Psoas muscle (tissue), 8 donors: ENCODE results near the gene CFAP100. TPM values are rescaled to one million over a fixed set of nuclear protein-coding genes. Genes with fewer than 3 reads are reported as not detected.

Experiments used
- ATAC-seq, 4 donors: fragments of 200-7000 bp; cut with Tn5 transposase; one replicate each; pipeline ENCODE4 v1.9.1; 2020; ENCODE audit warnings: moderate library complexity in 3 of 4, mild to moderate bottlenecking in 2 of 4
- DNase-seq, 2 donors: peaks; one replicate each; pipeline ENCODE4 v3.0.0-alpha.2; 2020
- H3K27ac ChIP-seq: fragments of 200-600 bp; one replicate; pipeline ENCODE4 v1.8.0; 2022
- H3K27me3 ChIP-seq, 3 donors: fragments of 200-600 bp in 1 of 3; one replicate each; pipeline versions ENCODE4 v1.6.1 to v1.8.0; 2013 to 2022; ENCODE audit warnings: low read length in 2 of 3, mild to moderate bottlenecking in 2 of 3, moderate library complexity in 1 of 3; ENCODE audit not compliant: insufficient read depth in 3 of 3
- H3K36me3 ChIP-seq, 2 donors: fragments of 200-600 bp in 1 of 2; one replicate each; pipeline versions ENCODE4 v1.6.1 to v1.8.0; 2013 to 2022; ENCODE audit warnings: low read depth in 1 of 2, mild to moderate bottlenecking in 1 of 2, moderate library complexity in 1 of 2; ENCODE audit not compliant: insufficient read depth in 1 of 2
- H3K4me1 ChIP-seq: fragments of 200-600 bp; one replicate; pipeline ENCODE4 v1.8.0; 2022
- H3K4me3 ChIP-seq: fragments of 200-600 bp; one replicate; pipeline ENCODE4 v1.8.0; 2022; ENCODE audit warnings: mild to moderate bottlenecking
- H3K9me3 ChIP-seq: fragments of 200-600 bp; one replicate; pipeline ENCODE4 v1.8.0; 2022
- CTCF ChIP-seq: fragments of 200-600 bp; IDR thresholded peaks from one replicate; pipeline ENCODE4 v1.8.0; 2022; ENCODE audit warnings: antibody characterized with exemption
- WGBS, 3 donors: extraction: QIAGEN DNeasy Blood & Tissue Kit; methylation state at CpG; one replicate each; pipeline versions ENCODE4 v1.1.6 to v1.1.7; 2013; 5-methylcytosine and 5-hydroxymethylcytosine counted together
- intact Hi-C, 2 donors: fragments of 100-400 bp; cut with DNase I; formaldehyde crosslinking; loops; one replicate each; pipeline versions ENCODE4 v1.11.0 to v1.14.2; 2022
- polyA plus RNA-seq, 3 donors: library from polyadenylated mRNA; stranded (reverse); fragments of 200-250 nt; gene quantifications; one replicate each; pipeline ENCODE4 v1.2.3, GENCODE V29; 2013
- total RNA-seq, 4 donors: library from RNA; stranded (reverse); fragmentation: NEBNext Ultra II Directional in 2 of 4; extraction: Animal tissue kit (Norgen Biotek cat#: 25700) in 2 of 4; gene quantifications; one replicate each; pipeline versions ENCODE4 v1.2.1 to v1.2.4, GENCODE V29; 2021 to 2023
- donor health status: healthy with polysubstance abuse.
- donor health status: DM: no; HTN: no; CAD: no; lungs with moderate emphysema.
- donor health status: Bipolar disorder and iron deficiency.
- donor health status: healthy.
- donor health status: DM: yes; HTN: yes; CAD: no.
- donor health status: DM: no; HTN: no; CAD: no.
- donor health status: DM: no; HTN: no; CAD: no.
- donor health status: DM: yes; HTN: yes; CAD: no.

Gene CFAP100
- total and polyA plus RNA-seq, 7 donors = not detected

- DNase-seq (no peak), ATAC-seq (no peak)
- 91 to 98% (median 93%) methylated on average over 12 of the region's 12 CpGs for WGBS, 3 donors
- H3K9me3 ChIP-seq = no peaks in the 10 kb centered on the region
- no peak overlapping the region for H3K4me3 ChIP-seq
- no peak for TF ChIP-seq CTCF
- intact Hi-C loops = no loop called here
- peaks cover 6% of the 10 kb centered on the region for H3K4me1 ChIP-seq
- no peaks in the 10 kb centered on the region for H3K27me3 ChIP-seq
- H3K36me3 ChIP-seq = peaks cover 3 to 73% of the 10 kb centered on the region in 2 donors
- H3K27ac ChIP-seq = no peak overlapping the region
These were observed 45.4 kb downstream of the CFAP100 start for GRCh38 chr3:126439968-126440708.

GRCh38 chr3:126440709-126440995 is 45.9 kb downstream of the CFAP100 start:
- TF ChIP-seq CTCF = no peak
- Histone ChIP-seq H3K4me1 (peaks cover 6% of the 10 kb centered on the region), H3K4me3 (no peak overlapping the region), H3K27me3 (no peaks in the 10 kb centered on the region), H3K36me3 (peaks cover 3 to 68% of the 10 kb centered on the region in 2 donors), H3K9me3 (no peaks in the 10 kb centered on the region), H3K27ac (no peak overlapping the region)
- 98 to 100% (median 99%) methylated on average over 9 of the region's 9 CpGs for WGBS, 3 donors
- ATAC-seq (no peak), DNase-seq (no peak)
- intact Hi-C loops = no loop called here

GRCh38 chr3:126441256-126441880 is 46.7 kb downstream of the CFAP100 start:
- Histone ChIP-seq H3K9me3 (no peaks in the 10 kb centered on the region), H3K4me3 (no peak overlapping the region), H3K27me3 (no peaks in the 10 kb centered on the region), H3K27ac (no peak overlapping the region), H3K36me3 (peaks cover 3 to 63% of the 10 kb centered on the region in 2 donors), H3K4me1 (peaks cover 6% of the 10 kb centered on the region)
- intact Hi-C loops = no loop called here
- no peak for TF ChIP-seq CTCF
- DNase-seq (no peak), ATAC-seq (no peak)
- WGBS, 3 donors = 89 to 90% (median 89%) methylated on average over 19 to 20 of the region's 20 CpGs

GRCh38 chr3:126442094-126442855 is 47.6 kb downstream of the CFAP100 start:
- intact Hi-C loops = no loop called here
- 42 to 50% (median 49%) methylated on average over 13 of the region's 13 CpGs for WGBS, 3 donors
- Histone ChIP-seq H3K27ac (no peak overlapping the region), H3K4me1 (peaks cover 13% of the 10 kb centered on the region), H3K27me3 (no peaks in the 10 kb centered on the region), H3K36me3 (peaks cover 3 to 54% of the 10 kb centered on the region in 2 donors), H3K9me3 (no peaks in the 10 kb centered on the region), H3K4me3 (no peak overlapping the region)
- peak; percentile 40 to 80 for DNase-seq
- ATAC-seq = peak in 3 of 4 donors; percentile 31 to 54 (median 47)
- no peak for TF ChIP-seq CTCF
